ENCODE results near the gene MYO1B.

MYO1B gene

GRCh38 chr2:191321861-191322662, 76.9 kb downstream of the MYO1B start:
- TF ChIP-seq YY1 (IDR thresholded peaks at IDR 0.05; ENCODE audit: insufficient read depth, insufficient read length) (no peak), ZNF274 (IDR thresholded peaks at IDR 0.05; ENCODE audit: low read depth, low read length) (no peak), SUZ12 (IDR thresholded peaks at IDR 0.05; ENCODE audit: extremely low read depth, insufficient read depth, insufficient read length) (no peak)
- Histone ChIP-seq H3K36me3 (ENCODE audit: insufficient read depth, insufficient read length, low read length) (peaks cover 6% of the 10 kb centered on the region), H3K4me1 (ENCODE audit: insufficient read depth, insufficient read length) (no peaks in the 10 kb centered on the region), H3K9ac (ENCODE audit: insufficient read length, low read depth) (no peak overlapping the region), H3K27me3 (ENCODE audit: insufficient read depth, insufficient read length) (no peaks in the 10 kb centered on the region), H3K4me3 (ENCODE audit: insufficient read length, low read depth) (no peak overlapping the region), H3K9me3 (ENCODE audit: insufficient read depth, low read length) (peaks cover 15% of the 10 kb centered on the region)
- DNase-seq (ENCODE audit: low read depth, low spot score) = peak; percentile 70

- H3K9ac ChIP-seq (ENCODE audit: insufficient read length, low read depth) = no peak overlapping the region
- no peaks in the 10 kb centered on the region for H3K27me3 ChIP-seq (ENCODE audit: insufficient read depth, insufficient read length)
- H3K9me3 ChIP-seq (ENCODE audit: insufficient read depth, low read length) = peaks cover 15% of the 10 kb centered on the region
- DNase-seq (ENCODE audit: low read depth, low spot score) = no peak
- no peak overlapping the region for H3K4me3 ChIP-seq (ENCODE audit: insufficient read length, low read depth)
- TF ChIP-seq ZNF274 (IDR thresholded peaks at IDR 0.05; ENCODE audit: low read depth, low read length) (no peak), SUZ12 (IDR thresholded peaks at IDR 0.05; ENCODE audit: extremely low read depth, insufficient read depth, insufficient read length) (no peak), YY1 (IDR thresholded peaks at IDR 0.05; ENCODE audit: insufficient read depth, insufficient read length) (no peak)
- peaks cover 6% of the 10 kb centered on the region for H3K36me3 ChIP-seq (ENCODE audit: insufficient read depth, insufficient read length, low read length)
- no peaks in the 10 kb centered on the region for H3K4me1 ChIP-seq (ENCODE audit: insufficient read depth, insufficient read length)
Observed at GRCh38 chr2:191322828-191323506, 77.8 kb downstream of the MYO1B start.

- Histone ChIP-seq H3K9ac (ENCODE audit: insufficient read length, low read depth) (no peak overlapping the region), H3K4me3 (ENCODE audit: insufficient read length, low read depth) (no peak overlapping the region), H3K4me1 (ENCODE audit: insufficient read depth, insufficient read length) (no peaks in the 10 kb centered on the region), H3K27me3 (ENCODE audit: insufficient read depth, insufficient read length) (no peaks in the 10 kb centered on the region), H3K9me3 (ENCODE audit: insufficient read depth, low read length) (peaks cover 15% of the 10 kb centered on the region), H3K36me3 (ENCODE audit: insufficient read depth, insufficient read length, low read length) (peaks cover 17% of the 10 kb centered on the region)
- TF ChIP-seq YY1 (IDR thresholded peaks at IDR 0.05; ENCODE audit: insufficient read depth, insufficient read length) (no peak), ZNF274 (IDR thresholded peaks at IDR 0.05; ENCODE audit: low read depth, low read length) (no peak), SUZ12 (IDR thresholded peaks at IDR 0.05; ENCODE audit: extremely low read depth, insufficient read depth, insufficient read length) (no peak)
- DNase-seq (ENCODE audit: low read depth, low spot score) = no peak
Observed at GRCh38 chr2:191325651-191326365, 80.6 kb downstream of the MYO1B start.

GRCh38 chr2:191327484-191327883, 82.3 kb downstream of the MYO1B start:
- H3K9ac ChIP-seq (ENCODE audit: insufficient read length, low read depth) = no peak overlapping the region
- no peak overlapping the region for H3K4me3 ChIP-seq (ENCODE audit: insufficient read length, low read depth)
- H3K9me3 ChIP-seq (ENCODE audit: insufficient read depth, low read length) = peaks cover 15% of the 10 kb centered on the region
- DNase-seq (ENCODE audit: low read depth, low spot score) = no peak
- no peaks in the 10 kb centered on the region for H3K4me1 ChIP-seq (ENCODE audit: insufficient read depth, insufficient read length)
- no peaks in the 10 kb centered on the region for H3K27me3 ChIP-seq (ENCODE audit: insufficient read depth, insufficient read length)
- TF ChIP-seq SUZ12 (IDR thresholded peaks at IDR 0.05; ENCODE audit: extremely low read depth, insufficient read depth, insufficient read length) = no peak
- no peak for TF ChIP-seq YY1 (IDR thresholded peaks at IDR 0.05; ENCODE audit: insufficient read depth, insufficient read length)
- TF ChIP-seq ZNF274 (IDR thresholded peaks at IDR 0.05; ENCODE audit: low read depth, low read length) = no peak
- H3K36me3 ChIP-seq (ENCODE audit: insufficient read depth, insufficient read length, low read length) = peaks cover 27% of the 10 kb centered on the region

- no peaks in the 10 kb centered on the region for H3K27me3 ChIP-seq (ENCODE audit: insufficient read depth, insufficient read length)
- H3K9ac ChIP-seq (ENCODE audit: insufficient read length, low read depth) = no peak overlapping the region
- H3K4me1 ChIP-seq (ENCODE audit: insufficient read depth, insufficient read length) = no peaks in the 10 kb centered on the region
- no peak overlapping the region for H3K4me3 ChIP-seq (ENCODE audit: insufficient read length, low read depth)
- no peak for DNase-seq (ENCODE audit: low read depth, low spot score)
- no peak for TF ChIP-seq YY1 (IDR thresholded peaks at IDR 0.05; ENCODE audit: insufficient read depth, insufficient read length)
- no peak for TF ChIP-seq SUZ12 (IDR thresholded peaks at IDR 0.05; ENCODE audit: extremely low read depth, insufficient read depth, insufficient read length)
- TF ChIP-seq ZNF274 (IDR thresholded peaks at IDR 0.05; ENCODE audit: low read depth, low read length) = no peak
- H3K36me3 ChIP-seq (ENCODE audit: insufficient read depth, insufficient read length, low read length) = peaks cover 29% of the 10 kb centered on the region
- peaks cover 15% of the 10 kb centered on the region for H3K9me3 ChIP-seq (ENCODE audit: insufficient read depth, low read length)
Observed at GRCh38 chr2:191328150-191328809, 83.1 kb downstream of the MYO1B start.

- no peak for DNase-seq (ENCODE audit: low read depth, low spot score)
- TF ChIP-seq SUZ12 (IDR thresholded peaks at IDR 0.05; ENCODE audit: extremely low read depth, insufficient read depth, insufficient read length) = no peak
- TF ChIP-seq ZNF274 (IDR thresholded peaks at IDR 0.05; ENCODE audit: low read depth, low read length) = no peak
- no peak for TF ChIP-seq YY1 (IDR thresholded peaks at IDR 0.05; ENCODE audit: insufficient read depth, insufficient read length)
- no peak overlapping the region for H3K4me3 ChIP-seq (ENCODE audit: insufficient read length, low read depth)
Observed at GRCh38 chr2:191329841-191330240, 84.6 kb downstream of the MYO1B start.

More at GRCh38 chr2:191329841-191330240, 84.6 kb downstream of the MYO1B start:
- H3K36me3 ChIP-seq (ENCODE audit: insufficient read depth, insufficient read length, low read length) = peaks cover 40% of the 10 kb centered on the region
- no peak overlapping the region for H3K9ac ChIP-seq (ENCODE audit: insufficient read length, low read depth)
- peaks cover 2% of the 10 kb centered on the region; the same call in 1 of the 2 replicates for H3K9me3 ChIP-seq (ENCODE audit: insufficient read depth, low read length)
- no peaks in the 10 kb centered on the region for H3K27me3 ChIP-seq (ENCODE audit: insufficient read depth, insufficient read length)
- no peaks in the 10 kb centered on the region for H3K4me1 ChIP-seq (ENCODE audit: insufficient read depth, insufficient read length)
